SK-N-SH (cell line): ENCODE results near the gene MRPL27. TPM values are rescaled to one million over a fixed set of nuclear protein-coding genes. Genes with fewer than 3 reads are reported as not detected.

Experiments
- CTCF ChIA-PET: fragments of 300-600, 350-600 bp; formaldehyde crosslinking; extraction: SDS; loops from one replicate; lab custom pipeline; 2021; lab: Yijun Ruan, JAX
- POLR2A ChIA-PET: fragments of 350-600 bp; sonication (Branson Sonifier 250); formaldehyde crosslinking; extraction: SDS; loops from one replicate; lab custom pipeline; 2020; ENCODE audit warnings: antibody characterized with exemption, inconsistent platforms; lab: Yijun Ruan, JAX
- DNase-seq: peaks from one replicate; pipeline ENCODE4 v3.0.0; 2012
- H2AFZ ChIP-seq: fragments of 200-600 bp; sonication (generic); 2 replicates; pipeline ENCODE4 v1.8.1; 2016; ENCODE audit warnings: antibody characterized with exemption, mild to moderate bottlenecking, low read depth
- H3F3A ChIP-seq: fragments of 200-600 bp; sonication (generic); replicated peaks from 2 replicates; pipeline ENCODE3; 2016; ENCODE audit warnings: antibody characterized with exemption, mild to moderate bottlenecking; ENCODE audit not compliant: insufficient read depth
- H3K27ac ChIP-seq, 2 experiments: fragments of 200-500 bp in 1 of 2; fragments of 200-600 bp in 1 of 2; sonication (Bioruptor generic) in 1 of 2; sonication (generic), shearing (Covaris generic) in 1 of 2; 2 replicates each; pipeline versions ENCODE4 v1.5.1 to v1.6.1; 2014 to 2016; ENCODE audit warnings: low read depth in 2 of 2, inconsistent platforms in 1 of 2, low read length in 1 of 2, mild to moderate bottlenecking in 1 of 2, mixed read lengths in 1 of 2
- H3K27me3 ChIP-seq: fragments of 200-600 bp; sonication (generic), shearing (Covaris generic); 2 replicates; pipeline ENCODE4 v1.6.1; 2016; ENCODE audit warnings: mixed run types; ENCODE audit not compliant: insufficient read depth
- H3K36me3 ChIP-seq, 2 experiments: fragments of 200-500 bp in 1 of 2; fragments of 200-600 bp in 1 of 2; sonication (Bioruptor generic) in 1 of 2; sonication (generic) in 1 of 2; replicated peaks in 1 of 2; 2 replicates each; pipeline versions ENCODE3 to v1.5.1; 2014 to 2016; ENCODE audit warnings: low read length in 1 of 2, mild to moderate bottlenecking in 1 of 2; ENCODE audit not compliant: insufficient read depth in 2 of 2, control insufficient read depth in 1 of 2
- H3K4me1 ChIP-seq, 2 experiments: fragments of 200-500 bp in 1 of 2; fragments of 200-600 bp in 1 of 2; sonication (Bioruptor generic) in 1 of 2; sonication (generic), shearing (Covaris generic) in 1 of 2; 2 replicates each; pipeline versions ENCODE4 v1.5.1 to v1.6.1; 2014 to 2016; ENCODE audit warnings: low read depth in 1 of 2, low read length in 1 of 2, mixed run types in 1 of 2; ENCODE audit not compliant: insufficient read depth in 2 of 2, control insufficient read depth in 1 of 2
- H3K4me2 ChIP-seq: fragments of 200-600 bp; sonication (generic), shearing (Covaris generic); 2 replicates; pipeline ENCODE4 v1.6.1; 2017; ENCODE audit warnings: mixed run types
- H3K4me3 ChIP-seq, 2 experiments: fragments of 200-500 bp in 1 of 2; fragments of 200-600 bp in 1 of 2; sonication (Bioruptor generic) in 1 of 2; sonication (generic), shearing (Covaris generic) in 1 of 2; 2 replicates each; pipeline versions ENCODE4 v1.5.1 to v1.8.1; 2014 to 2016; ENCODE audit warnings: low read depth in 2 of 2, inconsistent platforms in 1 of 2, low read length in 1 of 2, mild to moderate bottlenecking in 1 of 2, mixed read lengths in 1 of 2, moderate library complexity in 1 of 2
- H3K79me2 ChIP-seq: fragments of 200-600 bp; sonication (generic); 2 replicates; pipeline ENCODE4 v1.8.1; 2017; ENCODE audit warnings: mild to moderate bottlenecking; ENCODE audit not compliant: insufficient read depth
- H3K9ac ChIP-seq: fragments of 200-600 bp; sonication (generic); 2 replicates; pipeline ENCODE4 v1.6.1; 2017; ENCODE audit warnings: mixed run types
- H3K9me2 ChIP-seq: fragments of 200-600 bp; sonication (generic); 2 replicates; pipeline ENCODE4 v1.6.1; 2017; ENCODE audit warnings: mixed run types
- H3K9me3 ChIP-seq: fragments of 200-600 bp; sonication (generic); 2 replicates; pipeline ENCODE4 v1.6.1; 2017; ENCODE audit warnings: mixed run types, mild to moderate bottlenecking, moderate library complexity
- H4K20me1 ChIP-seq: fragments of 200-600 bp; sonication (generic); 2 replicates; pipeline ENCODE4 v1.6.1; 2017; ENCODE audit warnings: mild to moderate bottlenecking, mixed run types; ENCODE audit not compliant: insufficient read depth
- CHD2 ChIP-seq: fragments of 150-350 bp; IDR thresholded peaks from 2 replicates; pipeline ENCODE4 v1.6.1; 2018; ENCODE audit warnings: low read length; ENCODE audit not compliant: partially characterized antibody
- EP300 ChIP-seq, 2 experiments: IDR thresholded peaks; 2 replicates each; pipeline versions ENCODE4 v1.4.0 to v1.6.1; 2012; ENCODE audit warnings: borderline replicate concordance in 1 of 2, low read depth in 1 of 2, low read length in 1 of 2
- FOXJ3 ChIP-seq: sonication (generic); formaldehyde crosslinking; IDR thresholded peaks from 2 replicates; pipeline ENCODE4 v1.5.1; 2020; ENCODE audit warnings: mild to moderate bottlenecking, missing genetic modification reagents
- GATA2 ChIP-seq: sonication (generic); formaldehyde crosslinking; IDR thresholded peaks from 2 replicates; pipeline ENCODE4 v1.5.0; 2020; ENCODE audit warnings: mild to moderate bottlenecking, missing genetic modification reagents
- MEF2A ChIP-seq: IDR thresholded peaks from 2 replicates; pipeline ENCODE4 v1.4.0; 2012; ENCODE audit warnings: low read depth, borderline replicate concordance
- MXI1 ChIP-seq: IDR thresholded peaks from 2 replicates; pipeline ENCODE4 v1.6.1; 2012; ENCODE audit warnings: mild to moderate bottlenecking, low read depth, low read length, improper control_type of control experiment
- NRF1 ChIP-seq: IDR thresholded peaks from 2 replicates; pipeline ENCODE4 v1.6.1; 2012; ENCODE audit warnings: low read depth, mild to moderate bottlenecking, low read length
- POLR2AphosphoS5 ChIP-seq: IDR thresholded peaks from 2 replicates; pipeline ENCODE4 v1.6.1; 2012; ENCODE audit warnings: low read depth, low read length
- RXRA ChIP-seq: IDR thresholded peaks from 2 replicates; pipeline ENCODE4 v1.4.0; 2012; ENCODE audit warnings: low read depth, mild to moderate bottlenecking, borderline replicate concordance
- TCF12 ChIP-seq: IDR thresholded peaks from 2 replicates; pipeline ENCODE4 v1.4.0; 2012
- TEAD4 ChIP-seq: IDR thresholded peaks from 2 replicates; pipeline ENCODE4 v1.4.0; 2012; ENCODE audit warnings: mild to moderate bottlenecking, borderline replicate concordance; ENCODE audit not compliant: insufficient read depth
- YY1 ChIP-seq: IDR thresholded peaks from 2 replicates; pipeline ENCODE4 v1.4.0; 2012; ENCODE audit warnings: low read depth, mild to moderate bottlenecking
- WGBS: methylation state at CpG from one replicate; pipeline ENCODE4 v1.1.6; 2017; ENCODE audit warnings: low lambda C conversion rate; 5-methylcytosine and 5-hydroxymethylcytosine counted together
- polyA plus RNA-seq, 3 experiments: library from polyadenylated mRNA; depleted of rRNA; stranded (reverse); fragments of >200 nt; gene quantifications; 2 replicates each; pipeline ENCODE4 v1.2.3, GENCODE V29; 2012
- TF ChIP-seq, protein P1 (sequence below): IDR thresholded peaks from 2 replicates; pipeline ENCODE4; 2012
- TF ChIP-seq, protein P2 (sequence below): IDR thresholded peaks from 2 replicates; pipeline ENCODE4 v1.4.0; 2012; ENCODE audit warnings: low read depth, borderline replicate concordance
- TF ChIP-seq, protein P3 (sequence below): IDR thresholded peaks from 2 replicates; pipeline ENCODE4 v1.6.1; 2012; ENCODE audit warnings: mild to moderate bottlenecking, low read depth, low read length, moderate library complexity

MRPL27 gene
- polyA plus RNA-seq, 1 of the 3 experiments (the other 2 are of a cell fraction), result 266 TPM

DNA sequence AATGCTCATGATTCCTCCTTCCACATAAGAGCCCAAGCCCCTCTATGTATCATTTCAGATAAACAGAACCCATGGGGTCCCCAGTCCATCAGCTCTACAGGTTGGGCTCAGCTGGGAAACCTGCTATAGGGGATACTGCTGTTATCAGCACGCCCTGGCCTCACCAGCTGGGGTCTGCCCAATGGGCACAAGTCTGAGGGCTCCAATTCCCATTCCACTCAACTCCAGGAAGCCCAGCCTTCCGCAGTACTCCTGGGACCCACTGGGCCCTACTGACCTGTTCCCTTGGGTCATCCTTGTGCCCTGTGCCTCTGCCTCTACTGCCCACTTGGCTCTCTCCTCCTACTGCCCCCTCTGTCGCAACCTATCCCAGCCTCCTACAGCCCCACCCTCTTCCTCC is 43.3 kb downstream of the MRPL27 start:
- H3K4me2 ChIP-seq, result no peak overlapping the region
- H3K9ac ChIP-seq, result no peak overlapping the region
- no peak for DNase-seq
- TF ChIP-seq POLR2AphosphoS5 (no peak), GATA2 (no peak), RXRA (no peak), NRF1 (no peak), YY1 (no peak), FOXJ3 (no peak)
- TF ChIP-seq, protein P1, sequence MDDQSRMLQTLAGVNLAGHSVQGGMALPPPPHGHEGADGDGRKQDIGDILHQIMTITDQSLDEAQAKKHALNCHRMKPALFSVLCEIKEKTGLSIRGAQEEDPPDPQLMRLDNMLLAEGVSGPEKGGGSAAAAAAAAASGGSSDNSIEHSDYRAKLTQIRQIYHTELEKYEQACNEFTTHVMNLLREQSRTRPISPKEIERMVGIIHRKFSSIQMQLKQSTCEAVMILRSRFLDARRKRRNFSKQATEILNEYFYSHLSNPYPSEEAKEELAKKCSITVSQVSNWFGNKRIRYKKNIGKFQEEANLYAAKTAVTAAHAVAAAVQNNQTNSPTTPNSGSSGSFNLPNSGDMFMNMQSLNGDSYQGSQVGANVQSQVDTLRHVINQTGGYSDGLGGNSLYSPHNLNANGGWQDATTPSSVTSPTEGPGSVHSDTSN, result no peak
- TF ChIP-seq, protein P2, sequence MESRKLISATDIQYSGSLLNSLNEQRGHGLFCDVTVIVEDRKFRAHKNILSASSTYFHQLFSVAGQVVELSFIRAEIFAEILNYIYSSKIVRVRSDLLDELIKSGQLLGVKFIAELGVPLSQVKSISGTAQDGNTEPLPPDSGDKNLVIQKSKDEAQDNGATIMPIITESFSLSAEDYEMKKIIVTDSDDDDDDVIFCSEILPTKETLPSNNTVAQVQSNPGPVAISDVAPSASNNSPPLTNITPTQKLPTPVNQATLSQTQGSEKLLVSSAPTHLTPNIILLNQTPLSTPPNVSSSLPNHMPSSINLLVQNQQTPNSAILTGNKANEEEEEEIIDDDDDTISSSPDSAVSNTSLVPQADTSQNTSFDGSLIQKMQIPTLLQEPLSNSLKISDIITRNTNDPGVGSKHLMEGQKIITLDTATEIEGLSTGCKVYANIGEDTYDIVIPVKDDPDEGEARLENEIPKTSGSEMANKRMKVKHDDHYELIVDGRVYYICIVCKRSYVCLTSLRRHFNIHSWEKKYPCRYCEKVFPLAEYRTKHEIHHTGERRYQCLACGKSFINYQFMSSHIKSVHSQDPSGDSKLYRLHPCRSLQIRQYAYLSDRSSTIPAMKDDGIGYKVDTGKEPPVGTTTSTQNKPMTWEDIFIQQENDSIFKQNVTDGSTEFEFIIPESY, result no peak
- no peaks in the 10 kb centered on the region for H3K9me3 ChIP-seq
- H3K27me3 ChIP-seq, result no peaks in the 10 kb centered on the region
- H3K4me3 ChIP-seq, result no peak overlapping the region
- H3K36me3 ChIP-seq, result no peaks in the 10 kb centered on the region
- peaks cover 11% of the 10 kb centered on the region for H3F3A ChIP-seq
- 89% methylated on average over 3 of the region's 3 CpGs for WGBS
- CTCF ChIA-PET, result interaction anchor here (1.2 to 2.0 kb wide), 4 partner anchors 32 to 236 kb away, joined by 3 to 5 read pairs (median 3); partner anchors contain the start of gene COL1A1
- H3K9me2 ChIP-seq, result no peaks in the 10 kb centered on the region
- H4K20me1 ChIP-seq, result no peaks in the 10 kb centered on the region
- no peaks in the 10 kb centered on the region for H3K79me2 ChIP-seq
- POLR2A ChIA-PET, result interaction anchor here (1.1 kb wide), 1 partner anchor 17 kb away, joined by 3 read pairs; no protein-coding TSS in a partner anchor
- no peak overlapping the region for H2AFZ ChIP-seq
- no peak overlapping the region for H3K27ac ChIP-seq
- peaks cover 0 to 14% of the 10 kb centered on the region in 2 experiments; a peak in 3 of 4 replicates for H3K4me1 ChIP-seq

DNA sequence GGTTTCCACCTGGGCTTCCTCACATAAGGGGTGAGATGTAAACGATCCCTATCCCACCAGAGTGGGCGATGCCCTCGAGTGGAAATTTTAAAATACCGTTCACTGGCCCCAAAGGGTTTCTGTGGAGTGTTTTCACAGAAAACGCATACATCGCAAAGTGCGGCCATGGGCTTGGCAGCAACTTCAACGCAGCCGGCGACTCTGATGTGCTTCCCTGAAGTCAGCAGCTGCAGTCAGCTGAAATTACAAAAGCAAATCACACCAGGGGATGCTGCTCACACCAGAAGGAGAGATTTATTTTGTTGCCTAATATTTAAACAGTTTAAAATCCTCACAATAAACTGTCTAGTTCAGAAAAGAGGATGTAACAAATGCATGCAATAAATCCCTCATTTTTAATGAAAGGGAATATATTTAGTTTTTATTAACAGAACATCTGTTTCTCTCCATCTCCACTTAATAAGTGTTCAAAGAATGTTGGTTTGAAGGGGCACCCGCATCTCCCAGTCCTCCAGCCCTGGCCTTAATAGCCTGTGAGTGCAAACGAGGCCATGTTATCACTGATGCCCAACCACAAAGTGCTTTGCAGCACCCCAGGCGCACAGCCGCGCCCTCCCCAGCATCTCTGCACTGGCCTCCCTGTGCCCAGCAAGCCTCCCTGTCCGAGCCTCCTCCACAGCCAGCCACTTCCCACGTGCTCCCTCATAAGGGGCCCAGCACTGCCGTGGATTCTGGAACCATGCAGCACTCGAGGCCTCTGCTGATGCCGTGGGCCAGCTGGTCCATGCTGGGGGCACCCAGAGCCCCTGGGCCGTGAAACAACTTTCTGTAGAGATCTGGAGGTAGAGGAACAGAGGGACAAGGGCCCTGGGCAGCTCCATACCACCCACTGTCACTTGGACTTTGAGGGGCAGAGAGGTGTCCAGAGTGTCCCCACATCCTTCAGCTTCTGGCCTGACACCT is 44.3 kb downstream of the MRPL27 start:
- Histone ChIP-seq H4K20me1 (no peaks in the 10 kb centered on the region), H3F3A (peaks cover 11% of the 10 kb centered on the region), H3K9ac (no peak overlapping the region), H2AFZ (no peak overlapping the region)
- no peak for TF ChIP-seq YY1
- no peak for TF ChIP-seq MXI1
- TF ChIP-seq GATA2, result no peak
- TF ChIP-seq RXRA, result no peak
- TF ChIP-seq TEAD4, result no peak
- no peak for TF ChIP-seq CHD2
- TF ChIP-seq TCF12, result no peak
- TF ChIP-seq, protein P3, sequence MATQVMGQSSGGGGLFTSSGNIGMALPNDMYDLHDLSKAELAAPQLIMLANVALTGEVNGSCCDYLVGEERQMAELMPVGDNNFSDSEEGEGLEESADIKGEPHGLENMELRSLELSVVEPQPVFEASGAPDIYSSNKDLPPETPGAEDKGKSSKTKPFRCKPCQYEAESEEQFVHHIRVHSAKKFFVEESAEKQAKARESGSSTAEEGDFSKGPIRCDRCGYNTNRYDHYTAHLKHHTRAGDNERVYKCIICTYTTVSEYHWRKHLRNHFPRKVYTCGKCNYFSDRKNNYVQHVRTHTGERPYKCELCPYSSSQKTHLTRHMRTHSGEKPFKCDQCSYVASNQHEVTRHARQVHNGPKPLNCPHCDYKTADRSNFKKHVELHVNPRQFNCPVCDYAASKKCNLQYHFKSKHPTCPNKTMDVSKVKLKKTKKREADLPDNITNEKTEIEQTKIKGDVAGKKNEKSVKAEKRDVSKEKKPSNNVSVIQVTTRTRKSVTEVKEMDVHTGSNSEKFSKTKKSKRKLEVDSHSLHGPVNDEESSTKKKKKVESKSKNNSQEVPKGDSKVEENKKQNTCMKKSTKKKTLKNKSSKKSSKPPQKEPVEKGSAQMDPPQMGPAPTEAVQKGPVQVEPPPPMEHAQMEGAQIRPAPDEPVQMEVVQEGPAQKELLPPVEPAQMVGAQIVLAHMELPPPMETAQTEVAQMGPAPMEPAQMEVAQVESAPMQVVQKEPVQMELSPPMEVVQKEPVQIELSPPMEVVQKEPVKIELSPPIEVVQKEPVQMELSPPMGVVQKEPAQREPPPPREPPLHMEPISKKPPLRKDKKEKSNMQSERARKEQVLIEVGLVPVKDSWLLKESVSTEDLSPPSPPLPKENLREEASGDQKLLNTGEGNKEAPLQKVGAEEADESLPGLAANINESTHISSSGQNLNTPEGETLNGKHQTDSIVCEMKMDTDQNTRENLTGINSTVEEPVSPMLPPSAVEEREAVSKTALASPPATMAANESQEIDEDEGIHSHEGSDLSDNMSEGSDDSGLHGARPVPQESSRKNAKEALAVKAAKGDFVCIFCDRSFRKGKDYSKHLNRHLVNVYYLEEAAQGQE, result no peak
- TF ChIP-seq EP300 (IDR thresholded peaks at IDR 0.05; ENCODE audit: borderline replicate concordance in 1 of 2, low read depth in 1 of 2, low read length in 1 of 2), result no peak
- TF ChIP-seq MEF2A, result no peak
- TF ChIP-seq, protein P1, result no peak
- TF ChIP-seq, all 33 proteins: peak for 0
- no peaks in the 10 kb centered on the region for H3K36me3 ChIP-seq
- H3K4me1 ChIP-seq, result peaks cover 0 to 14% of the 10 kb centered on the region in 2 experiments; a peak in 3 of 4 replicates
- H3K9me3 ChIP-seq, result no peaks in the 10 kb centered on the region
- no peaks in the 10 kb centered on the region for H3K79me2 ChIP-seq
- ChIA-PET POLR2A (interaction anchor here (1.1 kb wide), 1 partner anchor 18 kb away, joined by 3 read pairs; no protein-coding TSS in a partner anchor), CTCF (interaction anchor here (1.0 to 2.0 kb wide), 4 partner anchors 12 to 127 kb away, joined by 3 to 5 read pairs (median 3); partner anchors contain the start of gene COL1A1)
- H3K27me3 ChIP-seq, result no peaks in the 10 kb centered on the region
- no peak overlapping the region for H3K27ac ChIP-seq
- 82% methylated on average over 21 of the region's 21 CpGs for WGBS
- no peak for DNase-seq
- H3K9me2 ChIP-seq, result no peaks in the 10 kb centered on the region
- no peak overlapping the region for H3K4me3 ChIP-seq
- no peak overlapping the region for H3K4me2 ChIP-seq
